ENCODE data around the gene ZAR1L. TPM values are rescaled to one million over a fixed set of nuclear protein-coding genes. Genes with fewer than 3 reads are reported as not detected.

The ZAR1L gene
- total and polyA plus RNA-seq, 2 experiments from 2014 or later, result 0.31 to 0.56 TPM

DNA sequence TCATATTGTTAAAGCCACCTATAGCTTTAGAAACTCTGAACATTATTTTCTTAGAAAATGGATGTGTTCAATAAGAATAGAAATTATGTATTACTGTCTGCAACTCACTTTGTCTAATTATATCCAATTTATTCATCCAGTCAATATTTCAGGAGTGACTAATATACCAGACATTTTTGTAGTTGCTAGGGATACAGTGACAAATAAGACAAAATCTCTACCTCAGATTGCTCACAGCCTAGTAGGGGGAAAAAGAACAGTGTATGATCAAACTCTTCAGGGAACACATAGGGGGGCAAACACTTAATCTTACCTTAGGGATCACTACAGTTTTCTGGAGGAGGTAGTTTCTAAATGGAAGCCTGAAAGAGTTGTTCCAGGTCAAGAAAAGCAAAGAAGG, 8.7 kb upstream of the ZAR1L start:
- H3K36me3 ChIP-seq (ENCODE audit: insufficient read depth), result peaks cover 11% of the 10 kb centered on the region; the same call in 1 of the 2 replicates
- Mint-ChIP-seq H3K4me3 (no peak overlapping the region), H3K36me3 (ENCODE audit: low read depth) (peaks cover 51% of the 10 kb centered on the region), H3K9me3 (no peaks in the 10 kb centered on the region), H3K27ac (no peak overlapping the region), H3K4me1 (no peaks in the 10 kb centered on the region), H3K27me3 (ENCODE audit: insufficient read depth, low read depth, poor library complexity) (peaks cover 3% of the 10 kb centered on the region)
- DNase-seq (ENCODE audit: low spot score) (no peak), ATAC-seq (no peak)
- H4K20me1 ChIP-seq (replicated peaks; ENCODE audit: insufficient read depth), result peaks cover 4% of the 10 kb centered on the region; the same call in 1 of the 2 replicates
- H3K27ac ChIP-seq (ENCODE audit: low read depth), result no peak overlapping the region
- H3F3A ChIP-seq (replicated peaks; ENCODE audit: low read depth), result no peaks in the 10 kb centered on the region
- no peak for TF ChIP-seq EZH2phosphoT487 (IDR thresholded peaks at IDR 0.05; ENCODE audit: unreplicated experiment)
- TF ChIP-seq CREB1 (CRISPR knock-in tag; IDR thresholded peaks at IDR 0.05; ENCODE audit: low read depth), result no peak
- TF ChIP-seq EZH2 (IDR thresholded peaks at IDR 0.05; ENCODE audit: low read depth, unreplicated experiment), result no peak
- TF ChIP-seq ZNF114 (CRISPR knock-in tag; IDR thresholded peaks at IDR 0.05), result no peak
- TF ChIP-seq ZNF331 (CRISPR knock-in tag; IDR thresholded peaks at IDR 0.05; ENCODE audit: low read depth), result no peak
- TF ChIP-seq JUNB (IDR thresholded peaks at IDR 0.05; ENCODE audit: unreplicated experiment), result no peak
- TF ChIP-seq, protein P1, sequence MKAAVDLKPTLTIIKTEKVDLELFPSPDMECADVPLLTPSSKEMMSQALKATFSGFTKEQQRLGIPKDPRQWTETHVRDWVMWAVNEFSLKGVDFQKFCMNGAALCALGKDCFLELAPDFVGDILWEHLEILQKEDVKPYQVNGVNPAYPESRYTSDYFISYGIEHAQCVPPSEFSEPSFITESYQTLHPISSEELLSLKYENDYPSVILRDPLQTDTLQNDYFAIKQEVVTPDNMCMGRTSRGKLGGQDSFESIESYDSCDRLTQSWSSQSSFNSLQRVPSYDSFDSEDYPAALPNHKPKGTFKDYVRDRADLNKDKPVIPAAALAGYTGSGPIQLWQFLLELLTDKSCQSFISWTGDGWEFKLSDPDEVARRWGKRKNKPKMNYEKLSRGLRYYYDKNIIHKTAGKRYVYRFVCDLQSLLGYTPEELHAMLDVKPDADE (IDR thresholded peaks at IDR 0.05), result no peak
- TF ChIP-seq NANOG (IDR thresholded peaks at IDR 0.05; ENCODE audit: borderline replicate concordance), result no peak
- TF ChIP-seq, protein P2, sequence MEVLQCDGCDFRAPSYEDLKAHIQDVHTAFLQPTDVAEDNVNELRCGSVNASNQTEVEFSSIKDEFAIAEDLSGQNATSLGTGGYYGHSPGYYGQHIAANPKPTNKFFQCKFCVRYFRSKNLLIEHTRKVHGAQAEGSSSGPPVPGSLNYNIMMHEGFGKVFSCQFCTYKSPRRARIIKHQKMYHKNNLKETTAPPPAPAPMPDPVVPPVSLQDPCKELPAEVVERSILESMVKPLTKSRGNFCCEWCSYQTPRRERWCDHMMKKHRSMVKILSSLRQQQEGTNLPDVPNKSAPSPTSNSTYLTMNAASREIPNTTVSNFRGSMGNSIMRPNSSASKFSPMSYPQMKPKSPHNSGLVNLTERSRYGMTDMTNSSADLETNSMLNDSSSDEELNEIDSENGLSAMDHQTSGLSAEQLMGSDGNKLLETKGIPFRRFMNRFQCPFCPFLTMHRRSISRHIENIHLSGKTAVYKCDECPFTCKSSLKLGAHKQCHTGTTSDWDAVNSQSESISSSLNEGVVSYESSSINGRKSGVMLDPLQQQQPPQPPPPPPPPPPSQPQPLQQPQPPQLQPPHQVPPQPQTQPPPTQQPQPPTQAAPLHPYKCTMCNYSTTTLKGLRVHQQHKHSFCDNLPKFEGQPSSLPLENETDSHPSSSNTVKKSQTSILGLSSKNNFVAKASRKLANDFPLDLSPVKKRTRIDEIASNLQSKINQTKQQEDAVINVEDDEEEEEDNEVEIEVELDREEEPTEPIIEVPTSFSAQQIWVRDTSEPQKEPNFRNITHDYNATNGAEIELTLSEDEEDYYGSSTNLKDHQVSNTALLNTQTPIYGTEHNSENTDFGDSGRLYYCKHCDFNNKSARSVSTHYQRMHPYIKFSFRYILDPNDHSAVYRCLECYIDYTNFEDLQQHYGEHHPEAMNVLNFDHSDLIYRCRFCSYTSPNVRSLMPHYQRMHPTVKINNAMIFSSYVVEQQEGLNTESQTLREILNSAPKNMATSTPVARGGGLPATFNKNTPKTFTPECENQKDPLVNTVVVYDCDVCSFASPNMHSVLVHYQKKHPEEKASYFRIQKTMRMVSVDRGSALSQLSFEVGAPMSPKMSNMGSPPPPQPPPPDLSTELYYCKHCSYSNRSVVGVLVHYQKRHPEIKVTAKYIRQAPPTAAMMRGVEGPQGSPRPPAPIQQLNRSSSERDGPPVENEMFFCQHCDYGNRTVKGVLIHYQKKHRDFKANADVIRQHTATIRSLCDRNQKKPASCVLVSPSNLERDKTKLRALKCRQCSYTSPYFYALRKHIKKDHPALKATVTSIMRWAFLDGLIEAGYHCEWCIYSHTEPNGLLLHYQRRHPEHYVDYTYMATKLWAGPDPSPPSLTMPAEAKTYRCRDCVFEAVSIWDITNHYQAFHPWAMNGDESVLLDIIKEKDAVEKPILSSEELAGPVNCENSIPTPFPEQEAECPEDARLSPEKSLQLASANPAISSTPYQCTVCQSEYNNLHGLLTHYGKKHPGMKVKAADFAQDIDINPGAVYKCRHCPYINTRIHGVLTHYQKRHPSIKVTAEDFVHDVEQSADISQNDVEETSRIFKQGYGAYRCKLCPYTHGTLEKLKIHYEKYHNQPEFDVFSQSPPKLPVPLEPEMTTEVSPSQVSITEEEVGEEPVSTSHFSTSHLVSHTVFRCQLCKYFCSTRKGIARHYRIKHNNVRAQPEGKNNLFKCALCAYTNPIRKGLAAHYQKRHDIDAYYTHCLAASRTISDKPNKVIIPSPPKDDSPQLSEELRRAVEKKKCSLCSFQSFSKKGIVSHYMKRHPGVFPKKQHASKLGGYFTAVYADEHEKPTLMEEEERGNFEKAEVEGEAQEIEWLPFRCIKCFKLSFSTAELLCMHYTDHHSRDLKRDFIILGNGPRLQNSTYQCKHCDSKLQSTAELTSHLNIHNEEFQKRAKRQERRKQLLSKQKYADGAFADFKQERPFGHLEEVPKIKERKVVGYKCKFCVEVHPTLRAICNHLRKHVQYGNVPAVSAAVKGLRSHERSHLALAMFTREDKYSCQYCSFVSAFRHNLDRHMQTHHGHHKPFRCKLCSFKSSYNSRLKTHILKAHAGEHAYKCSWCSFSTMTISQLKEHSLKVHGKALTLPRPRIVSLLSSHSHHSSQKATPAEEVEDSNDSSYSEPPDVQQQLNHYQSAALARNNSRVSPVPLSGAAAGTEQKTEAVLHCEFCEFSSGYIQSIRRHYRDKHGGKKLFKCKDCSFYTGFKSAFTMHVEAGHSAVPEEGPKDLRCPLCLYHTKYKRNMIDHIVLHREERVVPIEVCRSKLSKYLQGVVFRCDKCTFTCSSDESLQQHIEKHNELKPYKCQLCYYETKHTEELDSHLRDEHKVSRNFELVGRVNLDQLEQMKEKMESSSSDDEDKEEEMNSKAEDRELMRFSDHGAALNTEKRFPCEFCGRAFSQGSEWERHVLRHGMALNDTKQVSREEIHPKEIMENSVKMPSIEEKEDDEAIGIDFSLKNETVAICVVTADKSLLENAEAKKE (CRISPR knock-in tag; IDR thresholded peaks at IDR 0.05), result no peak
- TF ChIP-seq, protein P3, sequence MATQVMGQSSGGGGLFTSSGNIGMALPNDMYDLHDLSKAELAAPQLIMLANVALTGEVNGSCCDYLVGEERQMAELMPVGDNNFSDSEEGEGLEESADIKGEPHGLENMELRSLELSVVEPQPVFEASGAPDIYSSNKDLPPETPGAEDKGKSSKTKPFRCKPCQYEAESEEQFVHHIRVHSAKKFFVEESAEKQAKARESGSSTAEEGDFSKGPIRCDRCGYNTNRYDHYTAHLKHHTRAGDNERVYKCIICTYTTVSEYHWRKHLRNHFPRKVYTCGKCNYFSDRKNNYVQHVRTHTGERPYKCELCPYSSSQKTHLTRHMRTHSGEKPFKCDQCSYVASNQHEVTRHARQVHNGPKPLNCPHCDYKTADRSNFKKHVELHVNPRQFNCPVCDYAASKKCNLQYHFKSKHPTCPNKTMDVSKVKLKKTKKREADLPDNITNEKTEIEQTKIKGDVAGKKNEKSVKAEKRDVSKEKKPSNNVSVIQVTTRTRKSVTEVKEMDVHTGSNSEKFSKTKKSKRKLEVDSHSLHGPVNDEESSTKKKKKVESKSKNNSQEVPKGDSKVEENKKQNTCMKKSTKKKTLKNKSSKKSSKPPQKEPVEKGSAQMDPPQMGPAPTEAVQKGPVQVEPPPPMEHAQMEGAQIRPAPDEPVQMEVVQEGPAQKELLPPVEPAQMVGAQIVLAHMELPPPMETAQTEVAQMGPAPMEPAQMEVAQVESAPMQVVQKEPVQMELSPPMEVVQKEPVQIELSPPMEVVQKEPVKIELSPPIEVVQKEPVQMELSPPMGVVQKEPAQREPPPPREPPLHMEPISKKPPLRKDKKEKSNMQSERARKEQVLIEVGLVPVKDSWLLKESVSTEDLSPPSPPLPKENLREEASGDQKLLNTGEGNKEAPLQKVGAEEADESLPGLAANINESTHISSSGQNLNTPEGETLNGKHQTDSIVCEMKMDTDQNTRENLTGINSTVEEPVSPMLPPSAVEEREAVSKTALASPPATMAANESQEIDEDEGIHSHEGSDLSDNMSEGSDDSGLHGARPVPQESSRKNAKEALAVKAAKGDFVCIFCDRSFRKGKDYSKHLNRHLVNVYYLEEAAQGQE (IDR thresholded peaks at IDR 0.05; ENCODE audit: unreplicated experiment), result no peak
- no peak for TF ChIP-seq POLR2AphosphoS5 (IDR thresholded peaks at IDR 0.05; ENCODE audit: low read depth)
- TF ChIP-seq STAT1 (IDR thresholded peaks at IDR 0.05; ENCODE audit: unreplicated experiment), result no peak
- no peaks in the 10 kb centered on the region for H3K9me2 ChIP-seq (ENCODE audit: insufficient read depth)
- no peaks in the 10 kb centered on the region for H3K27me3 ChIP-seq (ENCODE audit: insufficient read depth)
- H3K79me2 ChIP-seq (replicated peaks; ENCODE audit: insufficient read depth), result no peaks in the 10 kb centered on the region
- no peaks in the 10 kb centered on the region for H3K4me1 ChIP-seq (ENCODE audit: insufficient read depth)
- H3K4me3 ChIP-seq, result no peak overlapping the region
- H3K4me2 ChIP-seq, result no peak overlapping the region
- H2AFZ ChIP-seq, result no peak overlapping the region
